ENCODE results near the gene CLCC1.

CLCC1 gene

DNA sequence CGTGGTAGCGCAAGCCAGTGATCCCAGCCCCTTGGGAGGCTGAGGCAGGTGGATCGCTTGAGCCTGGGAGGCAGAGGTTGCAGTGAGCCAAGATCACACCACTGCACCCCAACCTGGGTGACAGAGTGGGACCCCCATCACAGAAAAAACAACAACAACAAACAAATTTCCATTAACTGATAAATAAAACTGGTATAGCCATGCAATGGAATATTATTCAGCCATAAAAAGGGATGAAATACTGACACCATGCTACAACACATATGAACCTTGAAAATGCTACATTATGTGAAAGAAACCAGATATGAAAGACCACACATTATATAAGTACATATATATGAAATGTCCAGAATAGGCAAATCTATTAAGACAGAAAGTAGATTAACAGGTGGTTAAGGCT, 12.0 kb downstream of the CLCC1 start:
- TF ChIP-seq OSR1 (CRISPR knock-in tag; IDR thresholded peaks at IDR 0.05) (no peak), TCF4 (CRISPR knock-in tag; IDR thresholded peaks at IDR 0.05; ENCODE audit: borderline replicate concordance) (no peak), GLIS3 (CRISPR knock-in tag; IDR thresholded peaks at IDR 0.05) (no peak), BACH2 (CRISPR knock-in tag; IDR thresholded peaks at IDR 0.05; ENCODE audit: borderline replicate concordance) (no peak), ESRRG (CRISPR knock-in tag; IDR thresholded peaks at IDR 0.05) (no peak), ZNF8 (CRISPR knock-in tag; IDR thresholded peaks at IDR 0.05) (peak; percentile 33; the same call in 1 of the 2 replicates), ZC3H10 (CRISPR knock-in tag; IDR thresholded peaks at IDR 0.05) (no peak)
- TF ChIP-seq, protein P1, sequence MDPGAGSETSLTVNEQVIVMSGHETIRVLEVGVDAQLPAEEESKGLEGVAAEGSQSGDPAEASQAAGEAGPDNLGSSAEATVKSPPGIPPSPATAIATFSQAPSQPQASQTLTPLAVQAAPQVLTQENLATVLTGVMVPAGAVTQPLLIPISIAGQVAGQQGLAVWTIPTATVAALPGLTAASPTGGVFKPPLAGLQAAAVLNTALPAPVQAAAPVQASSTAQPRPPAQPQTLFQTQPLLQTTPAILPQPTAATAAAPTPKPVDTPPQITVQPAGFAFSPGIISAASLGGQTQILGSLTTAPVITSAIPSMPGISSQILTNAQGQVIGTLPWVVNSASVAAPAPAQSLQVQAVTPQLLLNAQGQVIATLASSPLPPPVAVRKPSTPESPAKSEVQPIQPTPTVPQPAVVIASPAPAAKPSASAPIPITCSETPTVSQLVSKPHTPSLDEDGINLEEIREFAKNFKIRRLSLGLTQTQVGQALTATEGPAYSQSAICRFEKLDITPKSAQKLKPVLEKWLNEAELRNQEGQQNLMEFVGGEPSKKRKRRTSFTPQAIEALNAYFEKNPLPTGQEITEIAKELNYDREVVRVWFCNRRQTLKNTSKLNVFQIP (CRISPR knock-in tag; IDR thresholded peaks at IDR 0.05; ENCODE audit: borderline replicate concordance, low read depth), result no peak
- ATAC-seq, result no peak

DNA sequence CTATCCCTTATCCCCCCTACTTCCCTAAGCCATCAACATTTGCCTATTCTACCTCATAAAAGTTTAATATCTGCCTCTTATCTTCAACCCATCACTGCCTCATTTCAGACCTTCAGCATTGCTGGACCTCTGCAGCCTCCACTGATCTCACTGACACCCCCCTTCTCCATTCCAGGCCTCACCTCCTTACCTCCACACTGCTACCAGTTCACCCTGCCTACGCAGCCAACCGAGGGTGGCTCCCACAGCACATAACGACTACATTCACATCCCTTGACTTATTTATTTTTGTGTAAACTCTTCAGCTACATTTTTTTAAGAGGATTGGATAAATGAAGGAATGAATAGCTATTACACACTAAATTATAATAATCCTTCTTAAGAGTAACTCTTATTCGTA, 14.2 kb downstream of the CLCC1 start:
- TF ChIP-seq SNAI2 (CRISPR knock-in tag; IDR thresholded peaks at IDR 0.05), result no peak
- TF ChIP-seq TOX (CRISPR knock-in tag; IDR thresholded peaks at IDR 0.05; ENCODE audit: borderline replicate concordance), result no peak
- TF ChIP-seq ARNTL (CRISPR knock-in tag; IDR thresholded peaks at IDR 0.05; ENCODE audit: borderline replicate concordance, low read depth), result no peak
- no peak for TF ChIP-seq TCF4 (CRISPR knock-in tag; IDR thresholded peaks at IDR 0.05; ENCODE audit: borderline replicate concordance)
- TF ChIP-seq PPARA (CRISPR knock-in tag; IDR thresholded peaks at IDR 0.05; ENCODE audit: borderline replicate concordance), result no peak
- no peak for TF ChIP-seq RARB (CRISPR knock-in tag; IDR thresholded peaks at IDR 0.05)
- TF ChIP-seq ZFP30 (CRISPR knock-in tag; IDR thresholded peaks at IDR 0.05), result no peak
- TF ChIP-seq CSDC2 (CRISPR knock-in tag; IDR thresholded peaks at IDR 0.05), result no peak
- ATAC-seq, result no peak

DNA sequence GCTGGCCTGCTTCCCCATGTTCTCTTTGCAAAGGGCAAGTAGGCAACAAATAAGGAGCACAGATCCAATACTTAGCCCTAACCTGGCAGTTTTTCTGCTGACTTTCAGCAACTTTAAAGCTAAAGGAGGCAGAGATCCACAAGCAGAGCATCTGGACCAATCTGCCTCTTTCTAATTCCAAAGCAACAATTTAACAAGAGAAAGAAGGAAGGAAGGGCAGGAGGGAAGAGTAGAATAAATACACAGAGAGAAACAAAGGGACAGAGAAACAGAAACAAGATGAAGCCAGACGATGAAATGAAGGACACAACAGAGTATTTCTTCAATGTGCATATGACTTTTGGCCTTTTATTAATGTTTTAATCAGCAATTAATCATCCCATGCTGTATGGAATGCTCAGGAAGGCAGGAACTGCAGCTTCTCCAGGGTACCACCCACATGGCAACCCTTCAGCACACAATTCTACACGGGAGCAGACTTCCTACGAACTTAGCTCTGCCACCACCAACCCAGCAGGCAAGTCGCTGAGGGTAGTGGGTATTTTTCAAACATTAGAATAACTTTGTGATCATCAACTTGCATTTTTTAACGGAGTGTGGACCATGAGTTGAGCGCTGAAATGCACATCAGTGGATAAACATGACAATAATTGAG, 15.3 kb downstream of the CLCC1 start:
- peak; percentile 35; the same call in 1 of the 3 replicates for ATAC-seq
- TF ChIP-seq TCF4 (CRISPR knock-in tag; IDR thresholded peaks at IDR 0.05; ENCODE audit: borderline replicate concordance) (no peak), ESRRG (CRISPR knock-in tag; IDR thresholded peaks at IDR 0.05) (no peak), PPARA (CRISPR knock-in tag; IDR thresholded peaks at IDR 0.05; ENCODE audit: borderline replicate concordance) (no peak), ZFP30 (CRISPR knock-in tag; IDR thresholded peaks at IDR 0.05) (no peak), CSRNP3 (CRISPR knock-in tag; IDR thresholded peaks at IDR 0.05) (no peak), ZNF70 (CRISPR knock-in tag; IDR thresholded peaks at IDR 0.05) (no peak), GLIS3 (CRISPR knock-in tag; IDR thresholded peaks at IDR 0.05) (no peak), ZC3H10 (CRISPR knock-in tag; IDR thresholded peaks at IDR 0.05) (no peak), CSDC2 (CRISPR knock-in tag; IDR thresholded peaks at IDR 0.05) (no peak), TOX (CRISPR knock-in tag; IDR thresholded peaks at IDR 0.05; ENCODE audit: borderline replicate concordance) (no peak), ARNTL (CRISPR knock-in tag; IDR thresholded peaks at IDR 0.05; ENCODE audit: borderline replicate concordance, low read depth) (no peak), OSR1 (CRISPR knock-in tag; IDR thresholded peaks at IDR 0.05) (no peak), ZNF565 (CRISPR knock-in tag; conservative IDR thresholded peaks at IDR 0.05; ENCODE audit: low read depth) (no peak), ISL1 (CRISPR knock-in tag; IDR thresholded peaks at IDR 0.05) (no peak), ZFP3 (CRISPR knock-in tag; IDR thresholded peaks at IDR 0.05) (no peak), SNAI2 (CRISPR knock-in tag; IDR thresholded peaks at IDR 0.05) (no peak), ZNF8 (CRISPR knock-in tag; IDR thresholded peaks at IDR 0.05) (no peak)
- TF ChIP-seq, protein P2, sequence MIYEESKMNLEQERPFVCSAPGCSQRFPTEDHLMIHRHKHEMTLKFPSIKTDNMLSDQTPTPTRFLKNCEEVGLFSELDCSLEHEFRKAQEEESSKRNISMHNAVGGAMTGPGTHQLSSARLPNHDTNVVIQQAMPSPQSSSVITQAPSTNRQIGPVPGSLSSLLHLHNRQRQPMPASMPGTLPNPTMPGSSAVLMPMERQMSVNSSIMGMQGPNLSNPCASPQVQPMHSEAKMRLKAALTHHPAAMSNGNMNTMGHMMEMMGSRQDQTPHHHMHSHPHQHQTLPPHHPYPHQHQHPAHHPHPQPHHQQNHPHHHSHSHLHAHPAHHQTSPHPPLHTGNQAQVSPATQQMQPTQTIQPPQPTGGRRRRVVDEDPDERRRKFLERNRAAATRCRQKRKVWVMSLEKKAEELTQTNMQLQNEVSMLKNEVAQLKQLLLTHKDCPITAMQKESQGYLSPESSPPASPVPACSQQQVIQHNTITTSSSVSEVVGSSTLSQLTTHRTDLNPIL (CRISPR knock-in tag; IDR thresholded peaks at IDR 0.05; ENCODE audit: low read depth), result no peak
- TF ChIP-seq, protein P3, sequence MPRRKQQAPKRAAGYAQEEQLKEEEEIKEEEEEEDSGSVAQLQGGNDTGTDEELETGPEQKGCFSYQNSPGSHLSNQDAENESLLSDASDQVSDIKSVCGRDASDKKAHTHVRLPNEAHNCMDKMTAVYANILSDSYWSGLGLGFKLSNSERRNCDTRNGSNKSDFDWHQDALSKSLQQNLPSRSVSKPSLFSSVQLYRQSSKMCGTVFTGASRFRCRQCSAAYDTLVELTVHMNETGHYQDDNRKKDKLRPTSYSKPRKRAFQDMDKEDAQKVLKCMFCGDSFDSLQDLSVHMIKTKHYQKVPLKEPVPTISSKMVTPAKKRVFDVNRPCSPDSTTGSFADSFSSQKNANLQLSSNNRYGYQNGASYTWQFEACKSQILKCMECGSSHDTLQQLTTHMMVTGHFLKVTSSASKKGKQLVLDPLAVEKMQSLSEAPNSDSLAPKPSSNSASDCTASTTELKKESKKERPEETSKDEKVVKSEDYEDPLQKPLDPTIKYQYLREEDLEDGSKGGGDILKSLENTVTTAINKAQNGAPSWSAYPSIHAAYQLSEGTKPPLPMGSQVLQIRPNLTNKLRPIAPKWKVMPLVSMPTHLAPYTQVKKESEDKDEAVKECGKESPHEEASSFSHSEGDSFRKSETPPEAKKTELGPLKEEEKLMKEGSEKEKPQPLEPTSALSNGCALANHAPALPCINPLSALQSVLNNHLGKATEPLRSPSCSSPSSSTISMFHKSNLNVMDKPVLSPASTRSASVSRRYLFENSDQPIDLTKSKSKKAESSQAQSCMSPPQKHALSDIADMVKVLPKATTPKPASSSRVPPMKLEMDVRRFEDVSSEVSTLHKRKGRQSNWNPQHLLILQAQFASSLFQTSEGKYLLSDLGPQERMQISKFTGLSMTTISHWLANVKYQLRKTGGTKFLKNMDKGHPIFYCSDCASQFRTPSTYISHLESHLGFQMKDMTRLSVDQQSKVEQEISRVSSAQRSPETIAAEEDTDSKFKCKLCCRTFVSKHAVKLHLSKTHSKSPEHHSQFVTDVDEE (CRISPR knock-in tag; IDR thresholded peaks at IDR 0.05), result no peak
- TF ChIP-seq, protein P1 (CRISPR knock-in tag; IDR thresholded peaks at IDR 0.05; ENCODE audit: borderline replicate concordance, low read depth), result no peak
